Measurements from ENCODE around the gene NUP43. TPM values are rescaled to one million over a fixed set of nuclear protein-coding genes. Genes with fewer than 3 reads are reported as not detected.
A peak's percentile ranks its signal among the peaks of the same experiment; 100 is the strongest.

The NUP43 gene, protein sequence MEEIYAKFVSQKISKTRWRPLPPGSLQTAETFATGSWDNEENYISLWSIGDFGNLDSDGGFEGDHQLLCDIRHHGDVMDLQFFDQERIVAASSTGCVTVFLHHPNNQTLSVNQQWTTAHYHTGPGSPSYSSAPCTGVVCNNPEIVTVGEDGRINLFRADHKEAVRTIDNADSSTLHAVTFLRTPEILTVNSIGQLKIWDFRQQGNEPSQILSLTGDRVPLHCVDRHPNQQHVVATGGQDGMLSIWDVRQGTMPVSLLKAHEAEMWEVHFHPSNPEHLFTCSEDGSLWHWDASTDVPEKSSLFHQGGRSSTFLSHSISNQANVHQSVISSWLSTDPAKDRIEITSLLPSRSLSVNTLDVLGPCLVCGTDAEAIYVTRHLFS
- 75.7 and 77.7 TPM in 2 replicates for total RNA-seq
- total RNA-seq (2013), result 29.1 TPM
- polyA plus RNA-seq, result 12.9 and 14.2 TPM in 2 replicates
- 9.7 and 13.0 TPM in 2 replicates for polyA minus RNA-seq

DNA sequence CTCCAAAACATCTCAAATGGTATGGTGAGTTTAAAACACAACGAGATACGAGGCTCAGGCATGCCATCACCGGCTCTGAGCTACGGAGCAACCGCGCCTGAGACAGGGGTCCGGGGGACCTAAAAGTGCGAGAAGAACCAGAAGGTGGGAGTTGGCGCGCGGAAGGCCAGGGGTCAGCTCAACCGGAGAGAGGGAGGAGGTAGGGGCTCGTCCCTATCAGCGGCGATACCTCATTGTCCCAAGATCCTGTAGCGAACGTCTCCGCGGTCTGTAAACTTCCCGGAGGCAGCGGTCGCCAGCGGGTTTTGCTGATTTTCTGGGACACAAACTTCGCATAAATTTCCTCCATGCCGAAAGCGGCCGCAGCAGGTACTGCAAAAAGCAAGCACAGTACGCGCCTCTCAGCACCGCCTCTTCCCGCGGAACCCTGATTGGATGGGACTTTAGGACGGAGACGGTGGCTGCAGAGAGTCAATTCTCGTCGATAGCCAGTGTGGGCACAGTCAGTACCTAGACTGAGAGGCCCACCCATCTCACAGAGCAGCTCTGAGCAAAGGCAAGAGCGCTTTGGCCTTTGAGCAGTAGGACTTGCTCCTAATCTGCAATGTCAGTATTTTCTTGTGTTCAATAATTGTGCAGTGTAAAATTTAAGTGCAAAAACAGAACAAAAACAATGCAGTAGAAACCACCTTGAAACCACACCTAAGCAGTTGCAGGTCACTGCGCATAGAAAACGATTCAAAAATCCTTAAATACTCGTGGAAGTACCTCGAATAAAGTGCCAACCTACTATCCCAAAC is at the start of gene NUP43:
Gene NUP43, minus strand, starts transcription at position 383 of the 800 bp plus-strand sequence. Its CDS starts 34 bp downstream, at position 349.
- ChIA-PET POLR2A (interaction anchor here (0.8 kb wide), 1 partner anchor 29 kb away, joined by 3 read pairs; the partner anchor contains the start of gene LATS1), CTCF (interaction anchor here (1.1 to 1.5 kb wide), 2 partner anchors 29 to 1137 kb away, joined by 3 to 5 read pairs; partner anchors contain the start of gene LATS1)
- DNase-seq (peak; percentile 93), ATAC-seq (ENCODE audit: low read depth) (peak; percentile 67)
- Mint-ChIP-seq H3K9me3 (ENCODE audit: insufficient read depth) (no peaks in the 10 kb centered on the region), H3K4me3 (peak within 1 kb of the TSS; percentile 96), H3K27me3 (no peaks in the 10 kb centered on the region), H3K27ac (peak within 1 kb of the TSS; percentile 90), H3K4me1 (peaks cover 28% of the 10 kb centered on the region)
- Histone ChIP-seq H4K20me1 (ENCODE audit: control insufficient read depth, insufficient read depth, low read length, poor library complexity, severe bottlenecking) (peaks cover 11% of the 10 kb centered on the region), H2AFZ (ENCODE audit: insufficient read depth, low read depth, low read length, poor library complexity, severe bottlenecking) (peak within 1 kb of the TSS; percentile 93), H3K4me2 (replicated peaks; ENCODE audit: low read depth, low read length, poor library complexity, severe bottlenecking) (peak within 1 kb of the TSS; percentile 77), H3K4me3 (ENCODE audit: control extremely low read depth in 1 of 5, extremely low read depth in 1 of 5, insufficient read depth in 1 of 5, low read depth in 2 of 5, low read length in 4 of 5) (peak within 1 kb of the TSS; percentile 74 to 97 (median 80)), H3K27ac (ENCODE audit: low read length in 2 of 2) (peak within 1 kb of the TSS; percentile 63 to 65), H3K9me3 (ENCODE audit: control extremely low read depth in 1 of 3, control insufficient read depth in 2 of 3, insufficient read depth in 1 of 3, low read length in 2 of 3) (no peaks in the 10 kb centered on the region), H3K79me2 (ENCODE audit: control insufficient read depth, insufficient read depth, low read length) (peaks cover 64% of the 10 kb centered on the region), H3K9ac (ENCODE audit: low read length) (peak within 1 kb of the TSS; percentile 79), H3K27me3 (replicated peaks in 1 of 4; ENCODE audit: control extremely low read depth in 1 of 4, control insufficient read depth in 3 of 4, insufficient read depth in 4 of 4, low read length in 3 of 4) (no peaks in the 10 kb centered on the region), H3K4me1 (ENCODE audit: control insufficient read depth in 2 of 2, insufficient read depth in 2 of 2, low read length in 2 of 2) (peaks cover 23 to 29% of the 10 kb centered on the region in 2 donors), H3K36me3 (replicated peaks in 1 of 2; ENCODE audit: control extremely low read depth in 1 of 2, control insufficient read depth in 1 of 2, extremely low read depth in 1 of 2, insufficient read depth in 2 of 2, low read length in 1 of 2) (peaks cover 2 to 21% of the 10 kb centered on the region in 2 experiments)
- no peak for TF ChIP-seq EZH2 (IDR thresholded peaks at IDR 0.05; ENCODE audit: borderline replicate concordance, insufficient read depth, low read depth, low read length, poor library complexity, severe bottlenecking)
- TF ChIP-seq, protein P1, sequence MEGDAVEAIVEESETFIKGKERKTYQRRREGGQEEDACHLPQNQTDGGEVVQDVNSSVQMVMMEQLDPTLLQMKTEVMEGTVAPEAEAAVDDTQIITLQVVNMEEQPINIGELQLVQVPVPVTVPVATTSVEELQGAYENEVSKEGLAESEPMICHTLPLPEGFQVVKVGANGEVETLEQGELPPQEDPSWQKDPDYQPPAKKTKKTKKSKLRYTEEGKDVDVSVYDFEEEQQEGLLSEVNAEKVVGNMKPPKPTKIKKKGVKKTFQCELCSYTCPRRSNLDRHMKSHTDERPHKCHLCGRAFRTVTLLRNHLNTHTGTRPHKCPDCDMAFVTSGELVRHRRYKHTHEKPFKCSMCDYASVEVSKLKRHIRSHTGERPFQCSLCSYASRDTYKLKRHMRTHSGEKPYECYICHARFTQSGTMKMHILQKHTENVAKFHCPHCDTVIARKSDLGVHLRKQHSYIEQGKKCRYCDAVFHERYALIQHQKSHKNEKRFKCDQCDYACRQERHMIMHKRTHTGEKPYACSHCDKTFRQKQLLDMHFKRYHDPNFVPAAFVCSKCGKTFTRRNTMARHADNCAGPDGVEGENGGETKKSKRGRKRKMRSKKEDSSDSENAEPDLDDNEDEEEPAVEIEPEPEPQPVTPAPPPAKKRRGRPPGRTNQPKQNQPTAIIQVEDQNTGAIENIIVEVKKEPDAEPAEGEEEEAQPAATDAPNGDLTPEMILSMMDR (IDR thresholded peaks at IDR 0.05), result peak; percentile 71
- 5% methylated on average over 40 of the region's 41 CpGs for WGBS (ENCODE audit: insufficient coverage)
- intact Hi-C loops (cut with micrococcal nuclease), result loop anchor here (1.0 to 10.0 kb wide), 5 partner anchors 28 to 1708 kb away; partner anchors contain the start of genes KATNA1, LATS1, LRP11 and PPIL4

Data from B cell (primary cell).